Right lobe of liver (tissue), 4 donors: Measurements from ENCODE around the gene HSD17B2.

Source experiments
- POLR2A ChIP-seq: fragments of 450-650 bp; IDR thresholded peaks from one replicate; pipeline ENCODE4 v1.6.1; 2017; ENCODE audit warnings: antibody characterized with exemption, mild to moderate bottlenecking
- TF ChIP-seq, protein P1 (sequence below), 4 donors: fragments of 200-600 bp in 3 of 4; fragments of 450-650 bp in 1 of 4; IDR thresholded peaks; one replicate each; pipeline versions ENCODE4 v1.5.1 to v1.8.0; 2016 to 2022; ENCODE audit warnings: antibody characterized with exemption in 4 of 4, mild to moderate bottlenecking in 2 of 4
- donor health status: DM: no; HTN: no; CAD: no.
- donor health status: DM: no; HTN: no; CAD: no.
- donor health status: DM: no; HTN: yes; CAD: no.

DNA sequence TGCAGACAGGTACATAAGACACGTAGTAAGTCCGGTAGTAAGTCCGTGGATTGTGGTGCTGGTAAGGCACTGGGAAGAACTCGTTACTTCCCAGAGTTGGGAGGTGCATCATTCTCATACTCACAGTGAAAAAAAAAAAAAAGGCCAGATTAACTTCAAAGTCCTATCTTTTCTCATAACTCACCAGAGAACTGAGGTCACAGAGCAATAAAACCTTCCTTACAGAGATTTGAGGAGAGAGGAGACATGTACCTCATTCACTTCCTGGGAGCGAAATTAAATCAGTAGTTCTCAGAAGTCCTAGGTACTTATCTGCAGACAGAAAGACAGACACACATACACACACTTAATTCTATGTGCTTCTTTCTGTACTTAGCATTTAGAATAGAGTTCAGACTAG is 112.5 kb downstream of the HSD17B2 start:
- TF ChIP-seq, protein P1, sequence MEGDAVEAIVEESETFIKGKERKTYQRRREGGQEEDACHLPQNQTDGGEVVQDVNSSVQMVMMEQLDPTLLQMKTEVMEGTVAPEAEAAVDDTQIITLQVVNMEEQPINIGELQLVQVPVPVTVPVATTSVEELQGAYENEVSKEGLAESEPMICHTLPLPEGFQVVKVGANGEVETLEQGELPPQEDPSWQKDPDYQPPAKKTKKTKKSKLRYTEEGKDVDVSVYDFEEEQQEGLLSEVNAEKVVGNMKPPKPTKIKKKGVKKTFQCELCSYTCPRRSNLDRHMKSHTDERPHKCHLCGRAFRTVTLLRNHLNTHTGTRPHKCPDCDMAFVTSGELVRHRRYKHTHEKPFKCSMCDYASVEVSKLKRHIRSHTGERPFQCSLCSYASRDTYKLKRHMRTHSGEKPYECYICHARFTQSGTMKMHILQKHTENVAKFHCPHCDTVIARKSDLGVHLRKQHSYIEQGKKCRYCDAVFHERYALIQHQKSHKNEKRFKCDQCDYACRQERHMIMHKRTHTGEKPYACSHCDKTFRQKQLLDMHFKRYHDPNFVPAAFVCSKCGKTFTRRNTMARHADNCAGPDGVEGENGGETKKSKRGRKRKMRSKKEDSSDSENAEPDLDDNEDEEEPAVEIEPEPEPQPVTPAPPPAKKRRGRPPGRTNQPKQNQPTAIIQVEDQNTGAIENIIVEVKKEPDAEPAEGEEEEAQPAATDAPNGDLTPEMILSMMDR (IDR thresholded peaks at IDR 0.05), result no peak
- TF ChIP-seq POLR2A, result no peak
